Effector CD4-positive, alpha-beta T cell (primary cell): ENCODE measurements around the gene BLOC1S1.

Experiments
- DNase-seq: peaks from one replicate; pipeline ENCODE4 v3.0.0-alpha.2; 2020
- total RNA-seq: gene quantifications from one replicate; lab custom pipeline; 2026; lab: John Stamatoyannopoulos, UW

BLOC1S1 gene
- total RNA-seq = 2.3 reads per million, percentile 5 among the genes with 10 or more reads in this experiment

GRCh38 chr12:55715833-55716581 is at the start of gene BLOC1S1:
TSS of gene BLOC1S1 (plus strand) at chr12:55716046. CDS start at chr12:55716052, 6 bp downstream.
- peak; percentile 93 for DNase-seq

GRCh38 chr12:55666508-55666907 is 49.3 kb upstream of the BLOC1S1 start:
- no peak for DNase-seq

GRCh38 chr12:55670276-55670675 is 45.6 kb upstream of the BLOC1S1 start:
- no peak for DNase-seq

- DNase-seq = no peak
These were observed 44.1 kb upstream of the BLOC1S1 start for GRCh38 chr12:55671746-55672145.

- DNase-seq = no peak
These were observed 42.2 kb upstream of the BLOC1S1 start for GRCh38 chr12:55673638-55674037.

- DNase-seq = no peak
These were observed 40.2 kb upstream of the BLOC1S1 start for GRCh38 chr12:55675666-55676065.

- DNase-seq = no peak
These were observed 39.1 kb upstream of the BLOC1S1 start for GRCh38 chr12:55676707-55677106.

GRCh38 chr12:55679691-55680090 is 36.2 kb upstream of the BLOC1S1 start:
- DNase-seq = no peak

- no peak for DNase-seq
These were observed 34.4 kb upstream of the BLOC1S1 start for GRCh38 chr12:55681142-55682077.

GRCh38 chr12:55682087-55682796 is 33.6 kb upstream of the BLOC1S1 start:
- no peak for DNase-seq

- DNase-seq = no peak
These were observed 32.2 kb upstream of the BLOC1S1 start for GRCh38 chr12:55683676-55684075.

- DNase-seq = no peak
These were observed 31.0 kb upstream of the BLOC1S1 start for GRCh38 chr12:55684761-55685370.

GRCh38 chr12:55685671-55686070 is 30.2 kb upstream of the BLOC1S1 start:
- no peak for DNase-seq

- no peak for DNase-seq
These were observed 29.4 kb upstream of the BLOC1S1 start for GRCh38 chr12:55686366-55687010.

- no peak for DNase-seq
These were observed 28.1 kb upstream of the BLOC1S1 start for GRCh38 chr12:55687746-55688145.

- no peak for DNase-seq
These were observed 26.9 kb upstream of the BLOC1S1 start for GRCh38 chr12:55688716-55689655.

GRCh38 chr12:55692631-55693322 is 23.1 kb upstream of the BLOC1S1 start:
- no peak for DNase-seq

GRCh38 chr12:55693323-55694187 is 22.3 kb upstream of the BLOC1S1 start:
- no peak for DNase-seq

- no peak for DNase-seq
These were observed 21.7 kb upstream of the BLOC1S1 start for GRCh38 chr12:55694188-55694515.
